Stimulated activated CD8-positive, alpha-beta memory T cell treated with anti-CD3 and anti-CD28 coated beads, Interleukin-7, amount 100 ng/mL, for 48 hours (primary cell): Measurements from ENCODE around the gene SAFB2.

Experiments used
- DNase-seq, 2 donors: peaks; one replicate each; pipeline ENCODE4 v3.0.0-alpha.2; 2020; ENCODE audit warnings: low read depth in 1 of 2; ENCODE audit errors: extremely low read depth in 1 of 2

Gene SAFB2

DNA sequence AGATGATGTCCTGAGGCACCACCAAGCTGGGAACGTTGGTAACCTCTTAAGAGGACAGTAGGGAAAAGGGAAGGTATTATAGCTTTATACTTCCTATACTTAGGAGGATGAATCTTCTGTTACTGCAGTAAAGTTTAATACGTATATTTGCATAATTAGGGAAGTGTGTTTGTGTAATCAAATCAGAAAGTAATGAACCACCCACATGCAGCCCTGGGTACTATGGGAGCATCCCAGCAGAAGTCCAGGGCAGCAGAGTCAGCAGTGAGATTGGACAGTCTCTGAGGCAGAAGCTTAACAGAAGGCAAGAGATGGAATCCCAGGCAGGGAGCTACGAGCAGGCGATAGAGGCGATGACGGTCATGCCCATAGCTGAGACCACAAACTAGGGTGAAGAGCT is 12.9 kb upstream of the SAFB2 start:
- no peak for DNase-seq

DNA sequence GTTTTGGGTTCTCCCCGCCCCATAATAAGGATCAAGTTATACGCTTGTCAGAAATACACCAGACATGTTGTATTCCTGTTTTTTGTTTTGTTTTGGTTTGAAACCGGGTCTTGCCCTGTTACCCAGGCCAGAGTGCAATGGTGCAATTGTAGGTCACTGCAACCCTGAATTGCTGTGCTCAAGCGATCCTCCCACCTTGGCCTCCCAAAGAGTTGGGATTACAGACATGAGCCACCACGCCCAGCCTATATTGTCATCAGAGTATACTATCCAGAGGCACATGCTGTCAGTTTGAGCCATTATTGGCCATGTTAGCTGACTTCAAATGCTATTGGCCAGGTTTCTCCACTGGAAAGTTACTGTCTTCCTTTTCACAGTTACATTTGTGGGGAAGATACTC is 10.1 kb upstream of the SAFB2 start:
- no peak for DNase-seq

DNA sequence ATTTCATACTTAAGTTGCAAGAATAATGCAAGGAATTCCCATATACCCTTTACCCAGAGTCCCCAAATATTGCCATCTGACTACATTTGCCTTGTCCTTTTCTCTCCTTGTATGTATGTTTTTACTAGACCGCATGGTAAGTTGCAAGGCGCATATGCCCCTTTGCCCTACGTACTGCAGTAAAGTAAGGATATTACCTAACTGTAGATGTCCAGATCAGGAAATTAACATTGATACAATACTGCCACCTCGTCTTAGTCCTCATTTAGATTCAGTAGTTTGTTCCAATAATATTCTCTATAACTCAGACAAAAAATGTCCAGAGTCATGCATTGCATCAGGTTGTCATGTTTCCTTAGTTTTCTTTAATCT is 9.7 kb upstream of the SAFB2 start:
- DNase-seq, result no peak

GRCh38 chr19:5631567-5632240 is 9.1 kb upstream of the SAFB2 start:
- no peak for DNase-seq

DNA sequence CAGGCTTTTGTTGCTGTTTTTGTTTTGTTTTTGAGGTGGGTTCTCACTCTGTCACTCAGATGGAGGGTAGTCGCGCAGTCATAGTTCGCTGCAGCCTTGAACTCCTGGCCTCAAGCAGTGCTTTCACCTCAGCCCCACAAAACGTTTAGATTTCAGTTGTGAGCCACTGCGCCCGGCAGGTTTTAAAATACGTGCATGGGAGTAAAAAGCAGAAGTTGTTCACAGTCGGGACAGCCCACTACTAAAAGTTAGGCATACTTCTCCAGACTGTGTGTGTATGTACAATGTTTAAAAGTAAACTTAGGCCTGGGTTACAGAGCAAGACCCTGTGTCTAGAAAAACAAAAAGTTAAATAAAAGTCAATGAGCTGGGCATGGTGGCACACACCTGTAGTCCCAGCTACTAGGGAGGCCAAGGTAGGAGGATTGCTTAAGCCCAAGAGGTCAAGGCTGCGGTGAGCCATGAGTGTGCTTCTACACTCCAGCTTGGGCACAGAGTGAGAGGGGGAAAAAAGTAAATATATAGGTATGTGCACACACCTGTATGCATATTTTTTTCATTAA is 6.4 kb upstream of the SAFB2 start:
- no peak for DNase-seq

- DNase-seq, result no peak
Measured at GRCh38 chr19:5628461-5628860, 5.9 kb upstream of the SAFB2 start.

- DNase-seq, result peak in 1 of 2 donors; percentile 49
Measured at GRCh38 chr19:5627395-5627904, 4.9 kb upstream of the SAFB2 start.

DNA sequence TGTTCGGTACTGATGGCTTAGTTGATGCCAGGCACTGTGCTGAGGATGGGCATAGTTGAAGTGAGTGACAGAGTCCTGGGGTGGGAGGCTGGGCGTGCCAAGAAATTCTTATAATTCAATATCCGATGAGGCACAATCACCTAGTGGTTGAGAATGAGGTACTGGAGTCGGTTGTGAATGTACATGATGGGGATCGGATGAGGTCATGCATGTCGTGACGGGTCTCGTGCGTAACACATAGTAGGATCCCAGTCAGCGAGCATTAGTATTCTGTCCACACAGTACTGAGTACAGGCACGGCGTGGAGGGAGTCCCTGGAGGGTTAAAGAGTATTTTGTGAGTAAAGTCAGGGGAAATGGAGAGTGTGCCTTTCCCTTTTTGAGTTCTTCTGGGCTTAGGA is 3.1 kb upstream of the SAFB2 start:
- no peak for DNase-seq

DNA sequence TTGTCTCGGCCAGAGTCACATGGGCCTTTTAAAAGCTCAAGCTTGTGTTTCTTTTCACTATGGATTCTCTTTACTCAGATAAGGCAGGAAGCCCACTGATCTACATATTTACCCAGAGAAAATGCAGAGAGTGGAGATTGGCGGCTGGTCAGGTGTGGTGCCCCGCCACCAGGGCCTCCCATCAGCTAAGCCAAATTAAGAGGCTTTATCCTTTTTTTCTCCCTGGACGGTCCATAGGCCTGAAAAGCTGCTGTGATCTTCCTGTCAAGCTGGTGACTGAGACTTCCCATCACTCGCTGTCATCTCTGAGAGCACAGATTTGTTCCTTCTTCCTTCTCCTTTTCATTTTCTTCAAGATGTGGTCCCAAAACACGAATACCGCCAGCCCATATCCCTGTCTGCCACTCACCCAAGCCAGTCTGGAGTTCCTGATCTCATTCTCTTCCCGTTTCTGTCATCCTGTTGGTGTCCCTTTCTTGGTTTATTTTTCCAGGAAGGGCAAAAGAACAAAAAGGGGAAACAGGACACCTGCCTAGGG is 2.2 kb upstream of the SAFB2 start:
- no peak for DNase-seq

- DNase-seq, result no peak
Measured at GRCh38 chr19:5624018-5624663, 1.6 kb upstream of the SAFB2 start.

- DNase-seq, result no peak
Measured at GRCh38 chr19:5623397-5624017, 931 bp upstream of the SAFB2 start.

DNA sequence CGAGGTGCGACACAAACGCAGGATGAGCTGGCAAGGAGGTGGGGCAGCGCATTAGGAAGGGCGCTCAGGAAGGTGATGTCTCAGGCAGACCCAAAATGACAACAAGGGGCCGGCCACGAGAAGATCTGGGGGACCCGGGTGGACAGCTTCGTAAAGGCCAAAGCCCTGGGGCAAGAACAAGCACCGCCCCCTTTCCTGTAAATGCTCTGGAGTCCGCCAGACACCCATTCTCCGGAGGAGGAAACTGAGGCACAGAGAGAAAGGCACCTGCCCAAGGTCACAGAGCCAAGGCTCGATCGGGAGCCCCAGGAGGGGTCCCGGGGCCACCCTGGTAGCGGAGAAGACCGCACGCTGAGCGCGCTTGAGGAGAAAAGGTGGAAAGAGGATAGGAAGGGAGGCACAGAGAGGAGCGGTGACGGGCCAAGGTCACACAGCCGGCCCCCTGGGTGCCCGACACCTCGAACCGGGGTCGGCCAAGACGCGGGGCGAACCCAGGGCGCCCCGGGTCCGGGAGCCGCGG is 571 bp downstream of the SAFB2 start:
- DNase-seq, result no peak

- no peak for DNase-seq
Measured at GRCh38 chr19:5621311-5621944, 1.1 kb downstream of the SAFB2 start.

DNA sequence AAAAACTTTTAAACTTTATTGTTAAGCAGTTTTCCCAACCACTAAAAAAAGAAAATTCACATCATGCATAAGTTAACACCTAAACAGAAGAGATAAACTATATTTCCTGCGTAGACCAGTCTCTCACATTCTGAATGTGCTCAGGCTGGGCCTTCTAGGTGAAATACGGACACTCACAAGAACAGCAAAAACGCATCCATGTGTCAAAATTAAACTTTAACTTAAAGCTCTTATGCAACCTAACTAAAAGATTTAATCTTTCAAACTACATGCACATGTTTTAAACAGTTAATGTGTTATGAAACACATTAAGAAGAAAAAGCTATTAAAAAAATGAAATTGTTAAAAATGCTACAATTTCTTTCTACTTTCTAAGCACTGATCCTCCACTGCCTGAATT is 2.6 kb downstream of the SAFB2 start:
- DNase-seq, result no peak

DNA sequence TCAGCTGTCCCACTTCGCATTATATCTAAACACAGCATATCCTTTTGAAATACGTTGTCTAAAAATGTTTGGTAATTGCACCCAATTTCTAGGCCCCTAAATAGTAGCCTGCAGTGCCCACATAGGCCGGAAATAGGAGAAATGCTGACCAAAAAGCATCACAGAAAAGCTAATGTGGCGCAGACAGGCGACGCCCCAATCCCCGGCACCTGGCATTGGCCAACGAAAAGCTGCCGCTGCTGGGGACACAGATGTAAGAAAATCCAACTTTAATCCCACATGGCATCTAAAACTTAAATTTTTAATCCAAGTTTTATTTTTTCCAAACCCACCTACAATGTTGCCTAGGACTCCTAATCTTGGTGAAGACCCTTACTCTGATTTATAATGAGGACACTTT is 4.0 kb downstream of the SAFB2 start:
- DNase-seq, result no peak

- no peak for DNase-seq
Measured at GRCh38 chr19:5617080-5617479, 5.5 kb downstream of the SAFB2 start.

- no peak for DNase-seq
Measured at GRCh38 chr19:5615756-5616327, 6.7 kb downstream of the SAFB2 start.

DNA sequence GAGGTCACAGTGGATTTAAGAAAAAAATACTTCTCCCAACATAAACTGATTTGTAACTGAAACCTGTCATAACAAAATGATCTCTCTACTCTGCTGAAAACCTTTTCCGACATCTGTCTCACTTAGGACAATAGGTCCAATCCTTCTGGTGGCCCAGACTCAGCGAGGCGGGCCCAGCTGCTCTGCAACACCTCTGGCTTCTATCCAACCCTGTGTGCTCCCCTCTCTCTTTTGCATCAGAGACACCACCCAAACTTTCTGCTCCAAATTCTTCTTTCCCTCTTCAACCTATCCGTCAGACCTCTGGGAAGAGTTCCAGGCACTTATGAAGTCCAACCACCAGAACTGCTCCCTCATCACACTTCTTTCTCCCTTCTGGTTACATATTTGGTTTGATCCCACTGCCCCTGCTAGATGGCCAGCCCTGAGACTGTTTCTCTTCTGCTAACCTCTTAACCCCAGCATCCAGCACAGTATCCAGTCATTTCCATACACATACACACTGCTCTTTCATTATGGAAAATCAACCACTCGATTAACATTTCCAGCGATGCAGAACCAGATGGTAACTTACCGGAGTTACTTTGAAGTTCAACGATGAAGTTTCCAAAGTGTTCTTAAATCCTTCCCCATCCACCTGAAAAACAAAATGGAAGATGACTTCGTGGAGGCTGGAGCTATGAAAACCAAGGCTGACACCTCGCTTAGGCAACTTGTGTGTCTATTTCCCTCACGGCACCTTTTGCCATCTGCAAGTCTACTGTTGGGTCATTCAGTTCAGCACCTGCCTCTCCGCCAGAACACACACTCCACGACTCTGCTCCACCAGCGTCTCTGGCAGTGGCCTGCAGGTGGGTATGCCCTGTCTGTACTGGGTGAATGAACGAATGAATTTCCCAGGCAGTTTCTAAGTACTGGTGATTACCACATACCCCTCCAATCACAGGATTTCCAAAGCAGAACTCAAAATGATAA is 9.4 kb downstream of the SAFB2 start:
- DNase-seq, result no peak

DNA sequence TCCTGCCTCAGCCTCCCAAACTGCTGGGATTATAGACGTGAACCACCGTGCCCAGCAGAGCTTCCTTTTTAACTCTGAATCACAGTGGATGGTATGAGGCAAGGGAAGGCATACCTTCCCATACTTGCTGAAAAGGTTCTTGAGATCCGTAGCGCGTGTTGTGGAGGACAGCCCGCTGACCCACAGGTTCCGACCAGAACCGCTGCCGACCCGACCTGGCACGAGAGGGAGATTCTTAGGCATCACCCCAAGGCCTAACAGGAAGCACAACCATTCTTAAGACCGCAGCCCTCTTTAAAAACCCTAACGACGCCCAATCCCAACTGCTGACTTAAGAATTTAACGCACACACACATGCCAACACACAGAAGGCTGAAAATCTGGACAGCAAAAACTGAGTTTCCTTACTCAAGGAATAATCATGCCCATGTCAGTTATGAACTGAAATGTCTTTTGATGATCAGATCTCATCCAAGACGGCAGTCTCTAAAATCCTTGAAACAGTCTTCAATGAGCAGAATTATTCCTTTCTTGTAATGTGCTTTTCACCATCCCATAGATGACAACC is 12.6 kb downstream of the SAFB2 start:
- no peak for DNase-seq
